Glutamatergic neuron (in vitro differentiated cells): ENCODE results near the gene FGD5. TPM values are rescaled to one million over a fixed set of nuclear protein-coding genes. Genes with fewer than 3 reads are reported as not detected.

Experiments
- DNase-seq: peaks from one replicate; pipeline ENCODE4 v3.0.0; 2022
- H3K27ac Mint-ChIP-seq: one replicate; pipeline ENCODE4 v1.8.0; 2020; ENCODE audit warnings: mild to moderate bottlenecking, mixed read lengths, inconsistent platforms; ENCODE audit not compliant: unreplicated experiment
- H3K27me3 Mint-ChIP-seq: one replicate; pipeline ENCODE4 v1.8.0; 2020; ENCODE audit warnings: mild to moderate bottlenecking, moderate library complexity, mixed read lengths, inconsistent platforms; ENCODE audit not compliant: unreplicated experiment
- H3K36me3 Mint-ChIP-seq: one replicate; pipeline ENCODE4 v1.8.0; 2020; ENCODE audit warnings: mild to moderate bottlenecking, mixed read lengths, inconsistent platforms; ENCODE audit not compliant: unreplicated experiment
- H3K4me1 Mint-ChIP-seq: one replicate; pipeline ENCODE4 v1.8.0; 2020; ENCODE audit warnings: mild to moderate bottlenecking, low read depth, mixed read lengths, inconsistent platforms; ENCODE audit not compliant: unreplicated experiment
- H3K4me3 Mint-ChIP-seq: one replicate; pipeline ENCODE4 v1.8.0; 2020; ENCODE audit warnings: mild to moderate bottlenecking, mixed read lengths, inconsistent platforms; ENCODE audit not compliant: unreplicated experiment
- H3K9me3 Mint-ChIP-seq: one replicate; pipeline ENCODE4 v1.8.0; 2020; ENCODE audit warnings: mild to moderate bottlenecking, moderate library complexity, mixed read lengths, inconsistent platforms; ENCODE audit not compliant: unreplicated experiment
- total RNA-seq: library from RNA; stranded (reverse); fragmentation: NEBNext Ultra II Directional; extraction: Animal tissue kit (Norgen Biotek cat#: 25700); gene quantifications from one replicate; pipeline ENCODE4 v1.2.1, GENCODE V29; 2021; ENCODE audit not compliant: unreplicated experiment
- TF ChIP-seq, protein P1 (sequence below): fragments of 200-600 bp; sonication (generic); IDR thresholded peaks from one replicate; pipeline ENCODE4 v1.5.0; 2021; ENCODE audit not compliant: partially characterized antibody, unreplicated experiment

The FGD5 gene
- total RNA-seq, 1 donor from 2014 or later: 3.1 TPM

DNA sequence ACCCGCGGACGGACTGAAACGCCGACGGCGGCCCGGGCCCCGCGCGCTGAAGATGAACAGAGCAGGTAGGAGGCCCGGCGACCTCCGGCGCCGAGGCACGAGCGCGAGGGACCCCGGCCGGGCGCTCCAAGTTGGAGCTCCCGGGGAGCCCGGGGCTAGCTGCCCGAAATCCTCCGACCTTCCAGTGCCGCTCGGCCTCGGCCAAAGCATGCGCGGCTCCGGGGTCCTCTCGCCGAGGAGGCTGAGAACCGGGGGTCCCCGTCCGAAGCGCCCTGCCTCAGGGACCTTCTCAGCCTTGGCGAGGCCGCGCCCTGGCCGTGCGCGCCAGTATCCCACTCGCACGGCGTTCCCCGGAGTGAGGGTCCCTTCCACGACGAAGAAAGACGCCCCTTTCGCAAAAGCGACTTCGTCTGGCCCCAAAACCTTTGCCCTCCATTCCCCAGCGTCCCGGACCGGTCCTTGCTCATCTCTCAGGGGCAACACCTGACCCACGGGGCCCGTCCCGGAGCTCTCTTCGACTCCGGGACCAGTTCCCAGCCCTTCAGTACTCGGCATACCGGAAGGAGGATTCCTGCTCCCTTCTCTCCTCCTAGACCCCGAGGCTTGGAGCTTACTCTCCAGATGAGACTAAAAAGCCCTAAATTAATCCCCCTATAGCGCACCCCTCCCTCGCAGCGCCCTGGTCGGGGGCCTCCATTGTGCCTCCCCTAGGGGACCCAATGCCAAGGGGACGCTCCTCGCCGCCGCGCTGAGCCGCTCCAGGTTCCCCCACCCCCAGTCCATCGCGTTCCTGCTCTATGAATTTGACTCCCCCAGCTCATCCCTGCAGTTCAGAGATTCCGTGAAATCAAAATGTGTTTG is 7.7 kb upstream of the FGD5 start:
- H3K27me3 Mint-ChIP-seq: peaks cover 22% of the 10 kb centered on the region

DNA sequence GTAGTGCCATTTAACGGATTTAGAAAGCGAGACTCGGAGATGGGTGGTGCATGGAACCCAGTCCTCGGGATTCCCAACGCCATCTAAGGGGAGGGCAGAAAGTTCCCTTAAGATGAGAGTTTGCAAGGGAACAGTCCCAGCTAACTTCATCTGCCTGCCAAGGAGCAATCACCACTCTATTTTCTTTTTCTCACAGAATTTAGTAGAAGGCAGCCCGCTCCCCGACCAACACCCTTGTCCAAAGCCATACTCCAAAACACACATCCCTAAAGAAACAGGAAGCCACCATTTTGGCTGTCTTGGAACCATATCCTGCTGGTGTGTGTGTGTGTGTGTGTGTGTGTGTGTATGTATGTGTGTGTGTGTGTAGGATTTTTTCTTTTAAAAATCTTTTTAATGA is 7.1 kb upstream of the FGD5 start:
- Mint-ChIP-seq H3K4me3 (peak overlapping the region; percentile 88), H3K36me3 (no peaks in the 10 kb centered on the region), H3K9me3 (peaks cover 8% of the 10 kb centered on the region), H3K27me3 (peaks cover 22% of the 10 kb centered on the region), H3K4me1 (peaks cover 9% of the 10 kb centered on the region), H3K27ac (no peak overlapping the region)
- TF ChIP-seq, protein P1, sequence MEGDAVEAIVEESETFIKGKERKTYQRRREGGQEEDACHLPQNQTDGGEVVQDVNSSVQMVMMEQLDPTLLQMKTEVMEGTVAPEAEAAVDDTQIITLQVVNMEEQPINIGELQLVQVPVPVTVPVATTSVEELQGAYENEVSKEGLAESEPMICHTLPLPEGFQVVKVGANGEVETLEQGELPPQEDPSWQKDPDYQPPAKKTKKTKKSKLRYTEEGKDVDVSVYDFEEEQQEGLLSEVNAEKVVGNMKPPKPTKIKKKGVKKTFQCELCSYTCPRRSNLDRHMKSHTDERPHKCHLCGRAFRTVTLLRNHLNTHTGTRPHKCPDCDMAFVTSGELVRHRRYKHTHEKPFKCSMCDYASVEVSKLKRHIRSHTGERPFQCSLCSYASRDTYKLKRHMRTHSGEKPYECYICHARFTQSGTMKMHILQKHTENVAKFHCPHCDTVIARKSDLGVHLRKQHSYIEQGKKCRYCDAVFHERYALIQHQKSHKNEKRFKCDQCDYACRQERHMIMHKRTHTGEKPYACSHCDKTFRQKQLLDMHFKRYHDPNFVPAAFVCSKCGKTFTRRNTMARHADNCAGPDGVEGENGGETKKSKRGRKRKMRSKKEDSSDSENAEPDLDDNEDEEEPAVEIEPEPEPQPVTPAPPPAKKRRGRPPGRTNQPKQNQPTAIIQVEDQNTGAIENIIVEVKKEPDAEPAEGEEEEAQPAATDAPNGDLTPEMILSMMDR: no peak
- no peak for DNase-seq

More for the DNA sequence above, 7.7 kb upstream of the FGD5 start:
- H3K9me3 Mint-ChIP-seq: peaks cover 8% of the 10 kb centered on the region
- no peaks in the 10 kb centered on the region for H3K36me3 Mint-ChIP-seq
- TF ChIP-seq, protein P1: no peak
- peak overlapping the region; percentile 88 for H3K4me3 Mint-ChIP-seq
- peak; percentile 36 for DNase-seq
- no peak overlapping the region for H3K27ac Mint-ChIP-seq
- H3K4me1 Mint-ChIP-seq: peaks cover 9% of the 10 kb centered on the region

GRCh38 chr3:14812196-14812790 is 6.5 kb upstream of the FGD5 start:
- no peaks in the 10 kb centered on the region for H3K36me3 Mint-ChIP-seq
- DNase-seq: no peak
- peak overlapping the region; percentile 50 for H3K4me3 Mint-ChIP-seq
- H3K27me3 Mint-ChIP-seq: peaks cover 20% of the 10 kb centered on the region
- TF ChIP-seq, protein P1: no peak
- H3K9me3 Mint-ChIP-seq: peaks cover 8% of the 10 kb centered on the region
- H3K27ac Mint-ChIP-seq: no peak overlapping the region
- peaks cover 9% of the 10 kb centered on the region for H3K4me1 Mint-ChIP-seq

DNA sequence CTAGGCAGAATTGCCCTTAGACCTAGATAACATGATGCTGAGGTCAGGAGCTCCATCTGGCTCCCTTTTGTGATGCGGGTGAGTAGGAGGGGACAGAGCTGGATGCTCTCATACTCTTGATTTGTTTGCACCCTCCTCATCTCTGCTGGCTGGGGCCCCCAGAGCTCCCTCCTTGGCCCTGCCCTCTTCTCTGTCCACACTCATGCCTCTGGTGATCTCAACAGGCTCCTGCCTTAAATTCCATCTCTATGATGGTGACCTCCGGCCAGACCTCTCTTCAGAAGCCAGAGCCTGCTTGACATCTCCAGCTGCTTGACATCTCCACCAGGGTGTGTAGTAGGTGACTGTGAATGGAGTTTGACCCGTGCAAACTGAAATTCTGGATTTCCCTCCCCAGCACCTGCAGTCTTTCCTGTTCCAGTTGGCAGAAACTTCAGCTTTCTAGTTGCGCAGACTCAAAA is 4.3 kb upstream of the FGD5 start:
- Mint-ChIP-seq H3K4me1 (peaks cover 9% of the 10 kb centered on the region), H3K27me3 (peaks cover 18% of the 10 kb centered on the region), H3K36me3 (no peaks in the 10 kb centered on the region), H3K4me3 (no peak overlapping the region), H3K9me3 (peaks cover 11% of the 10 kb centered on the region), H3K27ac (no peak overlapping the region)
- TF ChIP-seq, protein P1: no peak
- DNase-seq: no peak

GRCh38 chr3:14816359-14816758 is 2.4 kb upstream of the FGD5 start:
- H3K27me3 Mint-ChIP-seq: peaks cover 11% of the 10 kb centered on the region
- H3K36me3 Mint-ChIP-seq: no peaks in the 10 kb centered on the region

More at GRCh38 chr3:14816359-14816758, 2.4 kb upstream of the FGD5 start:
- Mint-ChIP-seq H3K4me3 (no peak overlapping the region), H3K4me1 (peaks cover 9% of the 10 kb centered on the region), H3K9me3 (peaks cover 11% of the 10 kb centered on the region), H3K27ac (no peak overlapping the region)
- TF ChIP-seq, protein P1: no peak
- no peak for DNase-seq
